ENCODE results near the gene MRPL28. TPM values are rescaled to one million over a fixed set of nuclear protein-coding genes. Genes with fewer than 3 reads are reported as not detected.

Gene MRPL28
- total RNA-seq, 6 experiments from 2014 or later, result 105 to 131 (median 129) TPM

GRCh38 chr16:399340-400019 lies 29.1 kb upstream of the MRPL28 start:
- no peak overlapping the region for H3K27ac Mint-ChIP-seq
- H3K36me3 Mint-ChIP-seq (ENCODE audit: low read depth), result peaks cover 8% of the 10 kb centered on the region
- no peak for DNase-seq
- H3K4me1 Mint-ChIP-seq (ENCODE audit: low read depth), result peaks cover 19% of the 10 kb centered on the region
- TF ChIP-seq, protein P1, sequence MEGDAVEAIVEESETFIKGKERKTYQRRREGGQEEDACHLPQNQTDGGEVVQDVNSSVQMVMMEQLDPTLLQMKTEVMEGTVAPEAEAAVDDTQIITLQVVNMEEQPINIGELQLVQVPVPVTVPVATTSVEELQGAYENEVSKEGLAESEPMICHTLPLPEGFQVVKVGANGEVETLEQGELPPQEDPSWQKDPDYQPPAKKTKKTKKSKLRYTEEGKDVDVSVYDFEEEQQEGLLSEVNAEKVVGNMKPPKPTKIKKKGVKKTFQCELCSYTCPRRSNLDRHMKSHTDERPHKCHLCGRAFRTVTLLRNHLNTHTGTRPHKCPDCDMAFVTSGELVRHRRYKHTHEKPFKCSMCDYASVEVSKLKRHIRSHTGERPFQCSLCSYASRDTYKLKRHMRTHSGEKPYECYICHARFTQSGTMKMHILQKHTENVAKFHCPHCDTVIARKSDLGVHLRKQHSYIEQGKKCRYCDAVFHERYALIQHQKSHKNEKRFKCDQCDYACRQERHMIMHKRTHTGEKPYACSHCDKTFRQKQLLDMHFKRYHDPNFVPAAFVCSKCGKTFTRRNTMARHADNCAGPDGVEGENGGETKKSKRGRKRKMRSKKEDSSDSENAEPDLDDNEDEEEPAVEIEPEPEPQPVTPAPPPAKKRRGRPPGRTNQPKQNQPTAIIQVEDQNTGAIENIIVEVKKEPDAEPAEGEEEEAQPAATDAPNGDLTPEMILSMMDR (IDR thresholded peaks at IDR 0.05), result no peak
- H3K27me3 Mint-ChIP-seq (ENCODE audit: insufficient read depth), result peaks cover 6% of the 10 kb centered on the region; the same call in 1 of the 2 replicates
- H3K9me3 Mint-ChIP-seq, result no peaks in the 10 kb centered on the region
- no peak overlapping the region for H3K4me3 Mint-ChIP-seq

DNA sequence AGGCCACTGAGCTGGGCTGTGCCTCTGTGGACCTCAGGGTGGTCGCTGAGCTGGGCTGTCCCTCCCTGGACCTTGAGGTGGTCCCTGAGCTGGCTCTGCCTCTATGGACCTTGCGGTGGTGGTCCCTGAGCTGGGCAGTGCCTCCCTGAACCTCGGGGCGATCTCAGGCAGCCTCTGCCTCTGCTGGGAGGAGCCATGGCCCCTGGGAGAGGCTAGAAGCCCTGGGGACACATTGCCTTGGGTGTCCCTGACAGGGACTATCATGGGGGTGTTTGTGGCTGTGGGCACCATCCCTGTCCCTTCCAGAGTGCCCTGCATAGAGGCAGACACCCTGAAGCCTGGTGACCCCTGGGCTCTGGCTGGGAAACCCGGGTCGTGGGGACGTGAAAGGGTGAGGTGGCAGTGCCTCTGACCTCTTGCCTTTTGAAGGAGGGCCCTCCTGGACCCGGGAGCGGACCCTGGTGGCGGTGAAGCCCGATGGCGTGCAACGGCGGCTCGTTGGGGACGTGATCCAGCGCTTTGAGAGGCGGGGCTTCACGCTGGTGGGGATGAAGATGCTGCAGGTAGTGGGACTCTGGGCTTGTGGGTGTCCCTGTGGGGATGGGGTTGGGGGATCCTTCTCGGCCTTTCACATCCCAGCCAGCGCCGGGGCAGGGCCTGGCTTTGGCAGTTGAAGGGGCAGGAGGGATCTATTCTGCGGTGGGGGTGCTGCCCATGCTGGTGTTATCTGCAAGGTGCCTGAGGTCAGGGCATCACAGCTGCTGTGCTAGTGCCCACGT lies 28.4 kb upstream of the MRPL28 start:
- Mint-ChIP-seq H3K4me3 (peak overlapping the region; percentile 63; the same call in 1 of the 2 replicates), H3K36me3 (ENCODE audit: low read depth) (peaks cover 8% of the 10 kb centered on the region), H3K27ac (peak overlapping the region; percentile 74), H3K4me1 (ENCODE audit: low read depth) (peaks cover 19% of the 10 kb centered on the region), H3K27me3 (ENCODE audit: insufficient read depth) (peaks cover 6% of the 10 kb centered on the region; the same call in 1 of the 2 replicates), H3K9me3 (no peaks in the 10 kb centered on the region)
- TF ChIP-seq, protein P1 (IDR thresholded peaks at IDR 0.05), result no peak
- DNase-seq, result no peak

- TF ChIP-seq, protein P1 (IDR thresholded peaks at IDR 0.05), result peak; percentile 63
- Mint-ChIP-seq H3K36me3 (ENCODE audit: low read depth) (peaks cover 8% of the 10 kb centered on the region), H3K27me3 (ENCODE audit: insufficient read depth) (peaks cover 6% of the 10 kb centered on the region; the same call in 1 of the 2 replicates), H3K27ac (peak overlapping the region; percentile 74), H3K4me1 (ENCODE audit: low read depth) (peaks cover 19% of the 10 kb centered on the region), H3K4me3 (peak overlapping the region; percentile 63), H3K9me3 (no peaks in the 10 kb centered on the region)
- peak; percentile 87 for DNase-seq
These were observed 27.5 kb upstream of the MRPL28 start for GRCh38 chr16:397736-398332.

GRCh38 chr16:397135-397661 lies 26.9 kb upstream of the MRPL28 start, which contains the start of gene NME4:
Gene NME4 (plus strand): TSS chr16:397199. CDS start chr16:397223, 24 bp downstream.
- TF ChIP-seq, protein P1 (IDR thresholded peaks at IDR 0.05), result no peak
- Mint-ChIP-seq H3K27me3 (ENCODE audit: insufficient read depth) (peaks cover 6% of the 10 kb centered on the region; the same call in 1 of the 2 replicates), H3K9me3 (peaks cover under 1% of the 10 kb centered on the region; the same call in 1 of the 2 replicates), H3K4me3 (peak within 1 kb of the TSS; percentile 90), H3K4me1 (ENCODE audit: low read depth) (peaks cover 19% of the 10 kb centered on the region), H3K27ac (peak within 1 kb of the TSS; percentile 92), H3K36me3 (ENCODE audit: low read depth) (peaks cover 8% of the 10 kb centered on the region)
- no peak for DNase-seq

DNA sequence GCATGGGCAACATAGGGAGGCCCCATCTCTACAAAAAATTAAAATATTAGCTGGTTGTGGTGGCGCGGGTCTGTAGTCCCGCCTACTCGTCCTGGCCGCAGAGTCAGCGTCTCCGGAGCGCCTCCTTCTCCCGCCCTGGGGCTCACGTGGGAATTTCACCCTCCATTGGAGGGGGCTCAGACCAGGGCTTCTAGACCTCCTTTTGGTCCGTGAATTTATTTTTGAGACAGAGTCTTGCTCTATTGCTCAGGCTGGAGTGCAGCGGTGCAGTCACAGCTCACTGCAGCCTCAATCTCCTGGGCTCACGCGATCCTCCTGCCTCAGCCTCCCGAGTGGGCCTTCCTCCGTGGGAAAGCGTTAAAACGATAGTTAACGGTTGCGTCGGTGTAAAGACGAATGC lies 26.3 kb upstream of the MRPL28 start:
- DNase-seq, result peak; percentile 33
- TF ChIP-seq, protein P1 (IDR thresholded peaks at IDR 0.05), result no peak
- Mint-ChIP-seq H3K9me3 (peaks cover 5% of the 10 kb centered on the region; the same call in 1 of the 2 replicates), H3K4me3 (peak overlapping the region; percentile 90), H3K27me3 (ENCODE audit: insufficient read depth) (peaks cover 6% of the 10 kb centered on the region; the same call in 1 of the 2 replicates), H3K36me3 (ENCODE audit: low read depth) (peaks cover 8% of the 10 kb centered on the region), H3K27ac (peak overlapping the region; percentile 92), H3K4me1 (ENCODE audit: low read depth) (peaks cover 19% of the 10 kb centered on the region)
